ENCODE results near the gene DDOST. TPM values are rescaled to one million over a fixed set of nuclear protein-coding genes. Genes with fewer than 3 reads are reported as not detected.
A peak's percentile ranks its signal among the peaks of the same experiment; 100 is the strongest.

DDOST gene
- total RNA-seq (2014; rRNA removed; shearing (Covaris generic)): 267 and 269 TPM in 2 replicates

DNA sequence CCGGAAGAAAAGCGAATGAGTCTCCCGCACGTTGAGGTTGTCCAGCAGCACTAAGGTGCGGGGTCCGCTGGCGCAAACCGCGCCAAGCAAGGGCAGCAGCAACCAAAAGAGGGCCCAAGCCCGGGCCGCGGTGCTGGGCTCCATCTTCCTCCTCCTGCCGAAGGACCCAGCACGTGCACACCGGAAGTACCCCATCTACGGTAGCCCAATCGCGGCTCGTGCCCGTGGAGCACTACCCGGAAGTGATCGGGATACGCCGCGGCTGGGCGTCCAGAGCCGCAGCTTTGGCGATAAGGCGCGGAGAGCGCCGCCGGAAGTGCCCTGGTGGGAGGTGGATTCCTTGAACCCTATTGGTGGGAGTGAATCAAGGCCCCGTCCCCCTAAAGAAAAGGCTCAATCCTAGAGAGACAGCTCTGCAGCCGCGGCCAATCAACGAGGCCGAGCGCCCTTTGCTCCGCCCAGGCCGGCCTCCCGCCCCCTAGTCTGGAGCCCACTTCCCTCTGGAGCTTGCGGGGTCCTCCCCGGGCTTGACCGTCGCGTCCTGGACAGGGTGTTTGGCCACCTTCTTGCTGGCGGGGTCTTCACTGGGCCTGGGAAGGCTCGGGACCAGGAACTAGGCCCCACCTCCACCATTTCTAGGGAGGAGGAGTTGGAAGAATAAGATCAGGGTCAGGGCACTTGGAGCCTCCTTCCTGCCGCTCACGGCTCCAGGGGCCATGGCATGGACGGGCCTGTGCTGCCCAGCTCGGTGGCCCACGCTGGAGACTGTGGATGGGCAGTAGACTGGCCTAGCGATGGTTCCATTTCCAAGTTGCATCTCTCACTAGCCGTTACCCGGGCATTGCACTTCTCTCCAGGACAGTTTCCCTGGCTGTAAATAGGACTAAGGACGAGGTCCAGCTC lies at the start of gene DDOST:
Gene DDOST (minus strand): TSS at position 163 of the 903 bp plus-strand sequence. CDS start 19 bp downstream, at position 144.
- peaks cover 11% of the 10 kb centered on the region; the same call in 1 of the 2 replicates for H3K4me1 ChIP-seq
- H3K36me3 ChIP-seq: peaks cover 11% of the 10 kb centered on the region
- H3K4me3 ChIP-seq: peak within 1 kb of the TSS; percentile 70
- no peaks in the 10 kb centered on the region for H3K27me3 ChIP-seq
- no peaks in the 10 kb centered on the region for H3K9me3 ChIP-seq (replicated peaks)
- peak within 1 kb of the TSS; percentile 35 for H3K27ac ChIP-seq
- peak; percentile 99 for DNase-seq

DNA sequence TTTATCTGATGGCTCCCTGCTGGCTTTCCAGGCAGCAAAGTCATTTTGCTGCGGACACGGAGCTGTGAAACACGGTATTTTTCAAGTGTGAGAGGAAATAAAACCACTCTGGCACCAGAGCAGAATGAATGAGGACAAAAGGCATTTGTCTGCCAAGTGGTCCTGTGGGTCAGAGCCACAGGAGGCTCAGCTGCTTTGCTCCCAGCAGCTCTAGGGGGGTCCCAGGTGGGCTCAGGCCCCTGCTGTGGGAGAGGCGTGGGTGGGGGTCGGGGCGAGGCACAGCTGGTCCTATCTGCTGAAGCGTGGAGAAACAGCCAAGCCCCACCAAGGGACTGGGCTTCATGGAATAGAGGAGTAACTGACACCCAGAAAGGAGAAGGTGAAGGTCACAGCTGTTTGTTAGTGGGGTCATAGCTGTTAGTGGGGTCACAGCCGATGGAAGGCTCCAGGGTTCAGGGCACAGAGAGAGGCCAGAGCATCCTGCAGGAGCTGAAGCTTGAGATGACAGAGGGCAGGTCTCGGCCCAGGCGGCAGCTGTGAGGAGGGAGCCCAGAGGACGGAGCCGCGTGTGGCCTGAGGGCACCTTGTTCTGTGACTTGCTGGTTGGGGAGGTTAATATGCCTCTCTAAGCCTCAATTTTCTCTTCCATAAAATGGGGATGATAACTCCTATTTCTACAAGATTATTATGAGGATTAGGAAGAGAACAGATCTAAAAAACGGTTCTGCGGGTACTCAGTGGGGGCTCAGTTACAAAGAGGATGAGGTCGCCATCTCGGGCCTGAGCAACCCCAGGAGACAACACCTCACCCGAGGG lies 49.5 kb upstream of the DDOST start:
- Histone ChIP-seq H3K4me1 (peaks cover 29% of the 10 kb centered on the region), H3K36me3 (no peaks in the 10 kb centered on the region), H3K27me3 (no peaks in the 10 kb centered on the region), H3K27ac (peak overlapping the region; percentile 95), H3K9me3 (replicated peaks) (no peaks in the 10 kb centered on the region), H3K4me3 (peak overlapping the region; percentile 10)
- DNase-seq: peak; percentile 93 to 94

DNA sequence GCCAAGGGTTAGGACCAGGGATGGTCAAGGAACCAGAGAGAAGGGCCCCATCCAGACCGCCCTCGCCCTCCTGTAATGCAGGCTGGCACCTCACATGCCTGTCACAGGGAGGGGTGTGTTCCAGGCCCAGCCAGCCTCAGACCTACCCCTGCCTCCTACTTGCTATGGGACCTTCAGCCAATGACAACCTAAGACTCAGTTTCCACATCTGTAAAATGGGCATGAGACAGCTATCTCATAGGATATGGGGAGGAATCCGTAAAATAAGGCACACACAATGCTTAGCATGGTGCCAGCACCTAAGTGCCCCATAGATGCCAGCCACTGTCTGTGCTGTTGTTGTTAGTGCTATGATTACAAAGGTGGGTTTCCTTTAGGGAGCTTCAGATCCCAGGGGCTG lies 48.7 kb upstream of the DDOST start:
- Histone ChIP-seq H3K9me3 (replicated peaks) (no peaks in the 10 kb centered on the region), H3K36me3 (no peaks in the 10 kb centered on the region), H3K27ac (peak overlapping the region; percentile 95), H3K4me1 (peaks cover 29% of the 10 kb centered on the region), H3K27me3 (no peaks in the 10 kb centered on the region), H3K4me3 (no peak overlapping the region)
- no peak for DNase-seq

GRCh38 chr1:20708891-20709290 lies 47.7 kb upstream of the DDOST start:
- Histone ChIP-seq H3K4me1 (peaks cover 29% of the 10 kb centered on the region), H3K36me3 (no peaks in the 10 kb centered on the region), H3K27me3 (no peaks in the 10 kb centered on the region), H3K9me3 (replicated peaks) (no peaks in the 10 kb centered on the region), H3K27ac (no peak overlapping the region), H3K4me3 (no peak overlapping the region)
- DNase-seq: no peak

GRCh38 chr1:20708057-20708456 lies 46.9 kb upstream of the DDOST start:
- no peak overlapping the region for H3K4me3 ChIP-seq
- peak; percentile 50 to 58 for DNase-seq
- no peaks in the 10 kb centered on the region for H3K27me3 ChIP-seq
- H3K36me3 ChIP-seq: no peaks in the 10 kb centered on the region
- H3K4me1 ChIP-seq: peaks cover 29% of the 10 kb centered on the region
- H3K27ac ChIP-seq: no peak overlapping the region
- H3K9me3 ChIP-seq (replicated peaks): no peaks in the 10 kb centered on the region

DNA sequence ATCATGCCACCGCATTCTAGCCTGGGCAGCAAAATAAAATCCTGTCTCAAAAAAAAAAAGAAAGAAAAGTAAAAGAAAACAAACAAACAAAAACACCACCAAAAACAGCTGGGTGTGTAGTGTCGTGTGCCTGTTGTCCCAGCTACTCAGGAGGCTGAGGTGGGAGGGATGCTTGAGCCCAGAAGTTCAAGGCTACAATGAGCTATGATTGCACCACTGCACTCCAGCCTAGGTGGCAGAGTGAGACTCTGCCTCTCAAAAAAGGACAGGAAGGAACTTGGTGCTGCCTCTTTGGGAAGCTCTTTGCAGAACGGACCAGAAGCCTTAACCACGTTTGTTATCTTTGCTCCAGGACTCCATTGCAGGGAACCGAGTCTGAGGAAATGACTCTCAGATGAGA lies 45.7 kb upstream of the DDOST start:
- H3K27ac ChIP-seq: no peak overlapping the region
- H3K36me3 ChIP-seq: no peaks in the 10 kb centered on the region
- no peaks in the 10 kb centered on the region for H3K9me3 ChIP-seq (replicated peaks)
- no peaks in the 10 kb centered on the region for H3K27me3 ChIP-seq
- DNase-seq: no peak
- H3K4me1 ChIP-seq: peaks cover 29% of the 10 kb centered on the region
- H3K4me3 ChIP-seq: no peak overlapping the region

GRCh38 chr1:20705203-20705755 lies 44.1 kb upstream of the DDOST start:
- Histone ChIP-seq H3K4me1 (peaks cover 21% of the 10 kb centered on the region), H3K27me3 (no peaks in the 10 kb centered on the region), H3K36me3 (no peaks in the 10 kb centered on the region), H3K9me3 (replicated peaks) (no peaks in the 10 kb centered on the region), H3K4me3 (no peak overlapping the region), H3K27ac (peak overlapping the region; percentile 5; the same call in 1 of the 2 replicates)
- peak; percentile 45 to 62 for DNase-seq

DNA sequence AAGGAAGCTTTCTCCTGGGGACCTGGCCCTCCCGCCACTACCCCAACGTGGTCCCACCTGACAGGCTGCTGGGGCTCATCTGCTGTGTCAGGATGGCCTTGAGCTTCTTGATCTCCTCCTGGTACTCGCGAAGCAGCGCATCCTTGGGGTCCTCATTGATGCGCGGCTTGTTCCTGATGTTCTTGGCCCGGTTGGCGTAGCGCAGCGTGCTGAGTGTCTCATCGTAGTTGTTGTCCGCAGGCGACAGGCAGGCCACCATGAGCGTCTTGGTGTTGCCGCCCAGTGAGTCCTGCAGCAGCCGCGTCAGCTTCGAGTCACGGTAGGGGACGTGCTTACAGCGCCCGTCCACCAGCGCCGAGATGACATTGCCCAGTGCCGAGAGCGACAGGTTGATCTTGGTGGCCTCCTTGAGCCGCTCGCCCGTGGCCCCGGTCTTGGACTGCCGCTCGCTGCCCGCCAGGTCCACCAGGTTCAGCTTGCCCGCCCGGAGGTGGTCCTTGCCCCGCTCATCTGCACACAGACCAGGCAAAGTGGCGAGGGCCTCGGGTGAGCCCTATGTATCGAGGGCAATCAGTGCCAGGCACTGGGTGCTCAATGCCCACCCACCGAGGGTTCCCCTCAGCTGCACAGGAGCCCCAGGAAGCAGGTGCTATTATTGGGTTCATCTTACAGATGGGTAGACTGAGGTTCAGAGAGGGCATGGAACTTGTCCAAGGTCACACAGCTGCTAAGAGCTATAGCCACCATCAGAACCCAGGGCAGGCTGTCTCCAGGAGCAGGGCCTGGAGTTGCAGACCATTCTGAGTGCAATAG lies 43.4 kb upstream of the DDOST start:
- Histone ChIP-seq H3K4me3 (no peak overlapping the region), H3K9me3 (replicated peaks) (no peaks in the 10 kb centered on the region), H3K27ac (peak overlapping the region; percentile 5; the same call in 1 of the 2 replicates), H3K36me3 (no peaks in the 10 kb centered on the region), H3K4me1 (peaks cover 19% of the 10 kb centered on the region), H3K27me3 (no peaks in the 10 kb centered on the region)
- no peak for DNase-seq

DNA sequence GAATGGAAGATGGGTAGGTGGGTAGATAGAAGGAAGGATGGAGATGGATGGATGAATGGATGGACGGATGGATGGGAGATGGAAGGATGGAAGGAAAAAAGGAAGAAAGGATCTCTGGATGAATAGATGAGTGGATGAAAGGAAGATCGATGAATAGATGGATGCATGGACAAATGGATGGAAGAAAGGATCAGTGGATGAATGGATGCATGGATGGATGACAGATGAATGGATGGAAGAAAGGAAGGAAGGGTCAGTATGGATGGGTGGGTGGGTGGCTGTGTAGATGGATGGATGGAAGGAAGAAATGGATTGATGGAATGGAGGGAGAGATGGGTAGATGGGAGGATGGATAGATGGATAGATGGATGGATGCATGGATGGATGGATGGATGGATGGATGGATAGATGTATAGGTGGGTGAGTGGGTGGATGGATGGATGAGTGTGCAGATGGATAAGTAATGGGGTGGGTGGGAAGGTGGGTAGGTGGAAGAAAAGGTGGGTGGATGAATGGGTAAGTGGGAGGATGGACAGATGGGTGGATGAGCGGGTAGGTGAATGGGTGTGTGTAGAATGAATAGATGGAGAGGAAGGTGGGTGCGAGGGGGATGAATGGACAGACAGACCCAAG lies 42.1 kb upstream of the DDOST start:
- no peak for DNase-seq
- Histone ChIP-seq H3K4me3 (no peak overlapping the region), H3K36me3 (no peaks in the 10 kb centered on the region), H3K4me1 (peaks cover 27% of the 10 kb centered on the region), H3K9me3 (replicated peaks) (no peaks in the 10 kb centered on the region), H3K27ac (no peak overlapping the region), H3K27me3 (no peaks in the 10 kb centered on the region)

DNA sequence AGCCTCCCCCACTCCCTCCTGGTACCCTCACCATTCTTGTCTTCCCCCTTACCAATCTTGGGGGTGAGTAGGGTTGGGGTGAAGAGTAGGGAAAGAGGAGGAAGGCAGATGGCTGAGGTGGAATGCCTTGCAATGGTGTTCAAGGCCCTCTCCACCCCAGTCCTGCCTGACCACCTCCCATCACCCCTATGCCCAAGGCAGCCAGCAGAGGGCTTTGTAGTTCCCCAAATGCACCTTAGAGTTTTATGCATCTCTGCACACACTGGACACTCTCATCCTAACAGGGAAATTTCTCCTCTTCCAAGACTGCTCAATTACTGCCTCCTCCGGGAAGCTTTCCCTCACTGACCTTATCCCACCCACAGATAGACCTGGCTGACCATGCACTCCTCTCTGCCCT lies 41.2 kb upstream of the DDOST start:
- Histone ChIP-seq H3K27ac (no peak overlapping the region), H3K36me3 (no peaks in the 10 kb centered on the region), H3K9me3 (replicated peaks) (no peaks in the 10 kb centered on the region), H3K4me3 (no peak overlapping the region), H3K27me3 (no peaks in the 10 kb centered on the region), H3K4me1 (peaks cover 32% of the 10 kb centered on the region)
- peak in 1 of 2 experiments; percentile 54 for DNase-seq

GRCh38 chr1:20701847-20702246 lies 40.7 kb upstream of the DDOST start:
- no peak for DNase-seq
- no peaks in the 10 kb centered on the region for H3K27me3 ChIP-seq
- no peaks in the 10 kb centered on the region for H3K9me3 ChIP-seq (replicated peaks)
- no peak overlapping the region for H3K27ac ChIP-seq
- no peaks in the 10 kb centered on the region for H3K36me3 ChIP-seq
- H3K4me1 ChIP-seq: peaks cover 34% of the 10 kb centered on the region
- no peak overlapping the region for H3K4me3 ChIP-seq

- no peaks in the 10 kb centered on the region for H3K27me3 ChIP-seq
- no peak overlapping the region for H3K27ac ChIP-seq
- H3K36me3 ChIP-seq: no peaks in the 10 kb centered on the region
- DNase-seq: no peak
- H3K4me1 ChIP-seq: peaks cover 34% of the 10 kb centered on the region
- H3K9me3 ChIP-seq (replicated peaks): no peaks in the 10 kb centered on the region
- no peak overlapping the region for H3K4me3 ChIP-seq
These were observed 40.3 kb upstream of the DDOST start for GRCh38 chr1:20701446-20701845.

- Histone ChIP-seq H3K4me3 (no peak overlapping the region), H3K4me1 (peaks cover 37% of the 10 kb centered on the region), H3K27ac (peak overlapping the region; percentile 50), H3K9me3 (replicated peaks) (no peaks in the 10 kb centered on the region), H3K27me3 (no peaks in the 10 kb centered on the region), H3K36me3 (no peaks in the 10 kb centered on the region)
- DNase-seq: peak in 1 of 2 experiments; percentile 48
These were observed 39.6 kb upstream of the DDOST start for GRCh38 chr1:20700636-20701215.

All from SJCRH30 (cell line).